Activated CD8-positive, alpha-beta memory T cell treated with anti-CD3 and anti-CD28 coated beads, Interleukin-2, amount 50 U/mL, for 48 hours (primary cell): ENCODE data around the gene FUOM.
"Not testable (repeated sequence)": the region's sequence is repeated elsewhere in the genome, so short reads cannot be mapped to it uniquely, and the experiment has no call there.

Experiments used
- DNase-seq: peaks from one replicate; pipeline ENCODE4 v3.0.0-alpha.2; 2020

FUOM gene

GRCh38 chr10:133388236-133388972 lies 30.6 kb upstream of the FUOM start:
- peak; percentile 53 for DNase-seq

- DNase-seq: not testable (repeated sequence)
These were observed 29.1 kb upstream of the FUOM start for GRCh38 chr10:133386951-133387350.

GRCh38 chr10:133385214-133385613 lies 27.4 kb upstream of the FUOM start:
- DNase-seq: no peak

DNA sequence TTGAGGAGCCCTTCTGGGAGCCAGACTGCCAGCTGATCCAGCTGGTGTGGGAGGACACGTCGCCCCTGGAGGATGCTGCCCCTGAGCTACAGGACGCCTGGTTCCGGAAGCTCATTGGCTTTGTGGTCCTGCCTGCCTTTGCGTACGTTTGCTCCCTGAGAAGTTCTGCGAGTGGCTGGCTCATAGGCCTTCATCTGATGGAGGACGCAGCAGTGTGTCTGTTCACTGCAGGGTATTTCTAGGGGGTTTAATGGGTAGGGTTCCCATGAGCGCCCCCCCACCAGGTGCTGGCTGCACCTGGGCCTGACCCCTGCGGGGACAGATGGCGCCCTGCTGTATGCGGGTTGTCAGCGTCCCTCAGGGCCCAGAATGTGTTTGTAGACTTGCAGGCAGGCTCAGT lies 26.3 kb upstream of the FUOM start:
- no peak for DNase-seq

DNA sequence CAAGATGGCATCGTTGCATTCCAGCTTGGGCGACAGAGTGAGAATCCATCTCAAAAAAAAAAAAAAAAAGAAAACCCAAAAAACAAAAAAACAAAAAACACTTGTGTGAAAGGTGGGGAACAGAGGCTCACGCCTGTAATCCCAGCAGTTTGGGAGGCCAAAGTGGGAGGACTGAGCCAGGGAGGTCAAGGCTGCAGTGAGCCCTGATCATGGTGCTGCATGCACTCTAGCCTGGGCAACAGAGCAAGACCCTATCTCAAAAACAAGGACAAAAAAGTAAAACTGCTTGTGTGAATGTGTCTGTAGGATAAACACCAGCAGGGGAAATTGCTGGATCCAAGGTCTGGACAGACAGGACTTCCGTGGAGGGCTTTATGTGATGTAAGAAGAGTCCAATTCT lies 25.7 kb upstream of the FUOM start:
- DNase-seq: no peak

DNA sequence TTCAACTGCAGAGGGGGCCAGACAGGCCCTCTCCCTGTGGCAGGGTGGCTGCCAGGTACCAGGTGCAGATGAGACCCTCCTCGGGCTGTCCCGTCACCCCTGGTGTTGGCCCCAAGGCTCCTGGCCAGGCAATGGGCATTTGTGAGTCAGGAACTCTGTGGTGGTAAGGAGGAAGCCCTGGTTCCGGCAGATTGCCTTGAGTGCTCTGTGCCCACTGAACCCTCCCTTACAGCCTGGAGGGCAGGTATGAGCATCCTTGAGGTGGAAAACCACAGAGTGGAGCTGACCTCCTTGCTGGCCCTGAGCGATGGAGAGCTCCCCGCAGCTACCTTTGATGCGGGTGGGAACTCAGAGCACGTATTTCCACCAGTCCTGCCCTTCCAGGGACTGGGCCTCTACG lies 23.2 kb upstream of the FUOM start:
- DNase-seq: no peak

DNA sequence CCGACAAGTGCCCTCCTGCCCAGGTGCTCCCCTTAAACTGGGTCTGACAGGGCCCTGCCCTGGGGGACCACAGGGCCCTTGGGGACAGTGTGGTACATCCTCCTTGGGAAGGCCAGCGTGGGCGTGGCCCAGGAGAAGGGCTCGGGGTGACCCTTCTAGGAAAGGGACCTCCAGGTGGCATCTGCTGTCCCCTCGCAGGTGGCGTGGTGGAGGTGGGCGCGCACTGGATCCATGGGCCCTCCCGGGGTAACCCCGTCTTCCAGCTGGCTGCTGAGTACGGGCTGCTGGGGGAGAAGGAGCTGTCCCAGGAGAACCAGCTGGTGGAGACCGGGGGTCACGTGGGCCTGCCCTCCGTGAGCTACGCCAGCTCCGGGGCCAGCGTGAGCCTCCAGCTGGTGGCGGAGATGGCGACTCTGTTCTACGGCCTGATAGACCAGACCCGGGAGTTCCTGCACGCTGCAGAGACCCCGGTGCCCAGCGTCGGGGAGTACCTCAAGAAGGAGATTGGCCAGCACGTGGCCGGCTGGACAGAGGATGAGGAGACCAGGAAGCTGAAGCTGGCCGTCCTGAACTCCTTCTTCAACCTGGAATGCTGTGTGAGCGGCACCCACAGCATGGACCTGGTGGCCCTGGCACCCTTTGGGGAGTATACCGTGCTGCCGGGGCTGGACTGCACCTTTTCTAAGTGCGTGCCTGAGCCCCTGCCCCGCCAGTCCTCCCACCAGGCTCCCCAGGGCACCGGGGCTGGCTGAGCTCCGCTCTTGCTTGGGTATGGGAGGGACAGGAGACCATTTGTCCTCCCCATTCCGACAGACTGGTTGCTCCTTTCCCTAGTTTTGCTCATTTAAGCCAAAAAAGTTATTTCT lies 22.2 kb upstream of the FUOM start:
- DNase-seq: no peak

DNA sequence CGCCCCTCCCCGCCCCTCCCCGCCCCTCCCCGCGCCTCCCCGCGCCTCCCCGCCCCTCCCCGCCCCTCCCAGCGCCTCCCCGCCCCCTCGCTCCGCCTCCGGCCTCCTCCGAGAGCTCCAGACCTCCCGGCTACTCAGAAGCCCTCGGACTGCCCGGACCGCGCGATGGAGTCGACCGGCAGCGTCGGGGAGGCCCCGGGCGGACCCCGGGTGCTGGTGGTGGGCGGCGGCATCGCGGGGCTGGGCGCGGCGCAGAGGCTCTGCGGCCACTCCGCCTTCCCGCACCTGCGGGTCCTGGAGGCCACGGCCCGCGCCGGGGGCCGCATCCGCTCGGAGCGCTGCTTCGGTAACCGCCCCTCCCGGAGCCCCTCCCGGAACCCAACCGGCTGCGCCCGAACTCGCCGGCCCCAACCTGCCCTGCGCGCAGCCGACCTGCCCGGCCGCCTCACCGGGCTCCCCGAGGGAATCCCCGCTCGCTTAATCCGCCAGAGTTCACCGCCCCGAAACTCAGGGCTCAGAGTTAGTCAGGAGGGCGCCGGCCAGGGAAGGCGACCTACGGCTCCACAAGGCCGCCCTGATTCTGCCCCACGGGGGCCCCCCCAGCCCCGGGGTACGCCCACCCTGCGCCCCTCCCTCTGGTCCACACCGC lies 21.5 kb upstream of the FUOM start, which contains the start of gene PAOX:
Gene PAOX, plus strand, starts transcription at position 111 of the 649 bp plus-strand sequence. Its CDS starts 55 bp downstream, at position 166.
- DNase-seq: peak; percentile 81

- DNase-seq: peak; percentile 83
These were observed 20.7 kb upstream of the FUOM start for GRCh38 chr10:133378251-133379096.

DNA sequence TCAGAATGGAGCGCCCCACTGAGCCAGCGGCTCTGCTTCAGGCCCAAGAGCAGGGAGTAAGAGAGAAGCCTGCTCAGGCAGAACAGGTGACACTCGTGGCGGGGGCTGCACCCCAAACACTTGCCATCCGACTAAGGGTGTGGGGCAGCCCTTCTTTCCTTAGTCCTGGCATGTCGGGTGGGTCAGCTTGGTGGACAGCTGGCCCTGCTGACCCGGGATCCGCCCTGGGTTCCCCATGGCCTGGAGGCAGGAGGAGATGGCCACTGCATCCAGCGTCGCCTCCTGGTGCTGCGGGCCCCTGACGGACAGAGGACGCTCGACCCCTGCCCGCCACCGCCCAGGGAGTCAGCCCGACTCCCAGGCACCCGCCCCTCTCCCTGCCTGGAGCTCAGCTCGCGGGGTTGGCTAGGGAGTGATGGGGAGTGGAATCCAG lies 20.0 kb upstream of the FUOM start:
- no peak for DNase-seq

DNA sequence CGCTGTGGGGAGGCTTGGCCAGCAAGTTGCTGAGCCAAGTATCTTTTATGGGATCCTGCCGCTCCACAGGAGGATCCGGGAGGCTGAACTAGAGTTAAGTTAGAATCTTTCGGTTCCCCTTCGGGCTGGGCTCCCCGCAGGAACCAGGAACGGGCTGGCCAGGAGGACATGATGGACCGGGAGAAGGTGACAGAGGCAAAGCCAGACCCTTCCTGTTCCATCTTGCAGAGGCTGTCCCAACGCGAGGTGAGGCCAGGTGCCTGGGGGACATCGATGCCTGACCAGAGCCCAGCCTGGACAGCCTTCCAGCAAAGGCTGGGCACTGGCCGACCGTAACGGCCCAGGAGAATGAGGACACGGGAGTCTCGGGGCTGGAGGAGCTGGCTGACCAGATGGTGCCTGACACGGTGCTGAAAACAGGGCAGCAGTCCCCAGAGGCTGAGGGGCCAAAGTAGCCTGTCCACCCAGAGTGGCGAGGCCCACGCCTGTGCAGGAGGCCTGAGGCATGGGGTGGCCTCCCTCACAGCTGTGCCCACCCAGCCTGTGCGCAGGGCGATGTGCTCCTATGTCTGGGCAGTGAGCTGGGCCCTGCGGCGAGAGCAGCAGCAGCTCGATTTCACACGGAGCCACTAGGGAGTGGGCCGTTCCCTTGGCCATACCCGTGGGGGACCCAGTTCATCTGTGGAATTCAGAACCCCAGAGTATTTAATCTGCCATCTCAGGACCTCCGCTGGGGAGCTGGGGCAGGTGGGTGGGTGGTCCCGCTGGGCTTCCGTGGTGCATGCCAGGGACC lies 19.4 kb upstream of the FUOM start:
- no peak for DNase-seq

GRCh38 chr10:133376183-133376582 lies 18.4 kb upstream of the FUOM start:
- not testable (repeated sequence) for DNase-seq

- no peak for DNase-seq
These were observed 17.7 kb upstream of the FUOM start for GRCh38 chr10:133375357-133376115.

- peak; percentile 96 for DNase-seq
These were observed 15.6 kb upstream of the FUOM start, which contains the start of gene ECHS1 for GRCh38 chr10:133373174-133374090. Gene ECHS1 (minus strand): TSS chr10:133373354. CDS start chr10:133373333, 21 bp downstream.

DNA sequence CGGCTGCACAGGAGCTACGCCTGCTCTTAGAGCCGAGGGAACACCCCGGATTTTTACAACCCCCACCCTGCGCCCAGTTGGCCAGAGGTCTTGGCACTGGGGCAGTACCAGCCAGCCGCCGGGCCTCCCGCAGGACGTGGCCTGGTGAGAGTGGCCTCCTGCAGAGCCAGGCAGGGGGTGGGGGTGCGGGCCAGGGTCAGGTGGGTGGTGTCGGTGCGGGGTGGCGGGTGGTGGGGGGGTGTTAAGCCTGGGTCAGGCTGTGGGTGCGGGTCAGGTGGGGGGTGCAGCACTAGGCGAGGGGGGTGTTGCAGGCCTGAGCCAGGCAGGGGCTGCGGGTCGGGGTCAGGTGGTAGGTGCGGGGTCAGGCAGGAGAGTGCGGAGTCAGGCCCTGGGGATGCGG lies 14.7 kb upstream of the FUOM start:
- DNase-seq: no peak

DNA sequence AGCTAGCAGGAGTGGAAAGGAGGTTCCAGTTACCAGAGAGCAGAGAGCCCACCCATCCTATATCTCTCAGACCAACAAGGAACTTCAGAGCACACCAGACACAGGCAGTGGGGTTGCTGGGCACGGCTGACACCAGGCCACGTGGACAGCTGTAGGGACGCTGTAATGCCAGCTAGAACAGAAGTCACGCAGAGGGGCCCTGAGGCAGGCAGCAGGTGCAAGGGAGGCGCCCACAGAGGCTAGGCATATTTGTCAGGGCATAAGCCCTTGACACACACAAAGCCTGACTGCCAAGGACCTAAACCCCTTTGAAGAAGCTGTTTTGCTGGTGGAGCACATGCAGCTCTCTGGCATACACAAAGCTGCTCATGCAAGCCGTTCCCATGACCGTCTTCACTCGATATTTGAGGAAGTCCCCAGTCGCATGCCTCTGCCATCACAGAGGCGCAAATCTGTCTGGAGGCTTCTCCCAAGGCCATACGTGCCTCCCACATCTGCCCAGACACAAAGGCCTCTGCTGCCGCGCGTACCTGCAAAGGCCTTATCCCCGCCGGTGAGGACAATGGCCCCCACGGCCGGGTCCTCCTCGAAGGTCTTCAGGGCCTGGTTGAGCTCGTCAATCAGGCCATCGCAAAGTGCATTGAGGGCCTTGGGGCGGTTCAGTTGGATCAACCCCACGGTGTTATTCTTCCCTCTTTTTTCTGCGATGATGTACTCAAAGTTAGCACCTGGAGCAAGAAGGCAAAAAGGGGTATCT lies 12.4 kb upstream of the FUOM start:
- DNase-seq: no peak

- no peak for DNase-seq
These were observed 10.3 kb upstream of the FUOM start for GRCh38 chr10:133368153-133368552.

- not testable (repeated sequence) for DNase-seq
These were observed 9.6 kb upstream of the FUOM start for GRCh38 chr10:133367461-133367860.

DNA sequence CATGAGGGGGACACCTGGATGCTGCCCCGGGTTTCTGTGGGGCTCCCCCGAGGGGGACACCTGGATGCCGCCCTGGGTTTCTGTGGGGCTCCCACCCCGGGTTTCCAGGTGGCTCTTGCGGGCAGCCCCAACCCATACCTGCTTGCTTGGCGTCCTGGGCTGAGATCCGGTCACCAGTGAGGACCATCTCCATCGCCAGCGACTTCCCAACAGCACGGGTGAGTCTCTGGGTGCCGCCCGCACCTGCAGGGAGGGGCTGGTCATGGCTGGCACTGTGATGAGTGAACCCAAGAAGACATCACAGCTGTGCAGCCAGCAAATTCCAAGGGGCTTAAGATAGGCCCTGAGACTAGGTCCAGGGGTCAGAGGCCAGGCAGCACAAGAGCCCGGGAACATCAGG lies 8.9 kb upstream of the FUOM start:
- no peak for DNase-seq
